DMS114 treated with DMSO at 0.1 percent for 48 hours (cell line): Measurements from ENCODE around the gene CFL1.
A peak's percentile ranks its signal among the peaks of the same experiment; 100 is the strongest.
"Not testable (repeated sequence)": the region's sequence is repeated elsewhere in the genome, so short reads cannot be mapped to it uniquely, and the experiment has no call there.

Experiments
- DNase-seq: peaks from one replicate; lab custom pipeline; 2025; ENCODE audit not compliant: unreplicated experiment; lab: John Stamatoyannopoulos, UW

The CFL1 gene

GRCh38 chr11:65859812-65860277 lies 1.9 kb upstream of the CFL1 start:
- DNase-seq, result peak; percentile 61

- peak; percentile 97 for DNase-seq
These were observed 1.3 kb upstream of the CFL1 start for GRCh38 chr11:65859095-65859811.

GRCh38 chr11:65858681-65859087 lies 704 bp upstream of the CFL1 start:
- no peak for DNase-seq

GRCh38 chr11:65857500-65857852 lies 504 bp downstream of the CFL1 start:
- DNase-seq, result no peak

GRCh38 chr11:65856689-65857499 lies 1.1 kb downstream of the CFL1 start:
- peak; percentile 76 for DNase-seq

- DNase-seq, result no peak
These were observed 2.0 kb downstream of the CFL1 start for GRCh38 chr11:65855927-65856363.

GRCh38 chr11:65854852-65855837 lies 2.8 kb downstream of the CFL1 start:
- no peak for DNase-seq

GRCh38 chr11:65854161-65854592 lies 3.8 kb downstream of the CFL1 start:
- DNase-seq, result no peak

- DNase-seq, result no peak
These were observed 4.6 kb downstream of the CFL1 start for GRCh38 chr11:65853246-65853979.

GRCh38 chr11:65852508-65853245 lies 5.3 kb downstream of the CFL1 start:
- DNase-seq, result no peak

GRCh38 chr11:65851811-65852507 lies 6.0 kb downstream of the CFL1 start:
- DNase-seq, result no peak

GRCh38 chr11:65851083-65851579 lies 6.8 kb downstream of the CFL1 start:
- no peak for DNase-seq

GRCh38 chr11:65850217-65851082 lies 7.5 kb downstream of the CFL1 start:
- DNase-seq, result no peak

- DNase-seq, result no peak
These were observed 8.2 kb downstream of the CFL1 start for GRCh38 chr11:65849771-65850216.

- DNase-seq, result no peak
These were observed 8.6 kb downstream of the CFL1 start for GRCh38 chr11:65849366-65849765.

- not testable (repeated sequence) for DNase-seq
These were observed 9.3 kb downstream of the CFL1 start for GRCh38 chr11:65848693-65849092.

GRCh38 chr11:65847746-65848145 lies 10.2 kb downstream of the CFL1 start:
- no peak for DNase-seq
